GM23248 (cell line): ENCODE results near the gene FAM13B. TPM values are rescaled to one million over a fixed set of nuclear protein-coding genes. Genes with fewer than 3 reads are reported as not detected.
"Not testable (repeated sequence)": the region's sequence is repeated elsewhere in the genome, so short reads cannot be mapped to it uniquely, and the experiment has no call there.

Experiments
- DNase-seq: peaks from one replicate; pipeline ENCODE4 v3.0.0-alpha.2; 2015
- H2AFZ ChIP-seq: fragments of 200-600 bp; sonication (generic); 2 replicates; pipeline ENCODE4 v1.6.1; 2016; ENCODE audit warnings: antibody characterized with exemption
- H3F3A ChIP-seq: fragments of 200-600 bp; sonication (generic); 2 replicates; pipeline ENCODE4 v1.6.1; 2016; ENCODE audit warnings: mild to moderate bottlenecking, antibody characterized with exemption, mixed run types; ENCODE audit not compliant: insufficient read depth
- H3K27ac ChIP-seq: fragments of 200-600 bp; sonication (generic); 2 replicates; pipeline ENCODE4 v1.5.1; 2016; ENCODE audit warnings: mild to moderate bottlenecking
- H3K27me3 ChIP-seq: fragments of 200-600 bp; sonication (generic); replicated peaks from 2 replicates; pipeline ENCODE4 v1.6.1; 2016; ENCODE audit warnings: mild to moderate bottlenecking; ENCODE audit not compliant: insufficient read depth
- H3K36me3 ChIP-seq: fragments of 200-600 bp; sonication (generic); 2 replicates; pipeline ENCODE4 v1.6.1; 2016; ENCODE audit warnings: low read depth, mild to moderate bottlenecking
- H3K4me1 ChIP-seq: fragments of 200-600 bp; sonication (generic); 2 replicates; pipeline ENCODE4 v1.6.1; 2016; ENCODE audit warnings: mild to moderate bottlenecking; ENCODE audit not compliant: insufficient read depth
- H3K4me2 ChIP-seq: fragments of 200-600 bp; sonication (generic); one replicate; pipeline ENCODE4 v1.6.1; 2016; ENCODE audit warnings: mild to moderate bottlenecking; ENCODE audit not compliant: unreplicated experiment
- H3K4me3 ChIP-seq: fragments of 200-600 bp; sonication (generic); 2 replicates; pipeline ENCODE4 v1.5.1; 2016; ENCODE audit warnings: mild to moderate bottlenecking
- H3K79me2 ChIP-seq: fragments of 200-600 bp; sonication (generic); 2 replicates; pipeline ENCODE4 v1.6.1; 2016; ENCODE audit warnings: mild to moderate bottlenecking; ENCODE audit not compliant: insufficient read depth
- H3K9ac ChIP-seq: fragments of 200-600 bp; sonication (generic); 2 replicates; pipeline ENCODE4 v1.6.1; 2016; ENCODE audit warnings: mild to moderate bottlenecking
- H3K9me2 ChIP-seq: fragments of 200-600 bp; sonication (generic); 2 replicates; pipeline ENCODE4 v1.6.1; 2016; ENCODE audit warnings: mixed run types, mild to moderate bottlenecking, moderate library complexity; ENCODE audit not compliant: insufficient read depth
- H3K9me3 ChIP-seq: fragments of 200-600 bp; sonication (generic); one replicate; pipeline ENCODE4 v1.6.1; 2017; ENCODE audit warnings: low read depth
- H4K20me1 ChIP-seq: fragments of 200-600 bp; sonication (generic); 2 replicates; pipeline ENCODE4 v1.6.0; 2016; ENCODE audit not compliant: insufficient read depth
- EZH2 ChIP-seq: fragments of 200-600 bp; sonication (generic); IDR thresholded peaks from 2 replicates; pipeline ENCODE4 v1.6.1; 2018; ENCODE audit warnings: antibody characterized with exemption, mild to moderate bottlenecking; ENCODE audit not compliant: insufficient read depth, poor library complexity, severe bottlenecking
- EZH2phosphoT487 ChIP-seq: fragments of 200-600 bp; sonication (generic); IDR thresholded peaks from 2 replicates; pipeline ENCODE4 v1.6.1; 2018; ENCODE audit warnings: antibody characterized with exemption, moderate library complexity, mild to moderate bottlenecking, low read depth; ENCODE audit not compliant: insufficient read depth
- WGBS, 2 experiments: methylation state at CpG; one replicate each; pipeline ENCODE4 v1.1.6; 2015 to 2017; ENCODE audit warnings: low lambda C conversion rate in 2 of 2, low coverage in 1 of 2; ENCODE audit errors: missing lambda C conversion rate in 2 of 2; 5-methylcytosine and 5-hydroxymethylcytosine counted together
- in situ Hi-C: fragments of 300-500 bp; cut with MboI; formaldehyde crosslinking; loops from 2 replicates; pipeline ENCODE4 v1.15.0; 2020
- polyA plus RNA-seq: library from polyadenylated mRNA; unstranded; fragments of >200 nt; fragmentation: Nextera tagmentation; extraction: Ambion mirVana; gene quantifications from 2 replicates; pipeline ENCODE4 v1.2.1, GENCODE V29; 2016
- total RNA-seq: library from RNA; depleted of rRNA; stranded (reverse); fragments of >200 nt; shearing (Covaris generic); gene quantifications from 2 replicates; pipeline ENCODE4 v1.2.3, GENCODE V29; 2014; rRNA removed

The FAM13B gene
- total RNA-seq (19.0 and 26.2 TPM in 2 replicates), polyA plus RNA-seq (13.7 and 15.6 TPM in 2 replicates)

DNA sequence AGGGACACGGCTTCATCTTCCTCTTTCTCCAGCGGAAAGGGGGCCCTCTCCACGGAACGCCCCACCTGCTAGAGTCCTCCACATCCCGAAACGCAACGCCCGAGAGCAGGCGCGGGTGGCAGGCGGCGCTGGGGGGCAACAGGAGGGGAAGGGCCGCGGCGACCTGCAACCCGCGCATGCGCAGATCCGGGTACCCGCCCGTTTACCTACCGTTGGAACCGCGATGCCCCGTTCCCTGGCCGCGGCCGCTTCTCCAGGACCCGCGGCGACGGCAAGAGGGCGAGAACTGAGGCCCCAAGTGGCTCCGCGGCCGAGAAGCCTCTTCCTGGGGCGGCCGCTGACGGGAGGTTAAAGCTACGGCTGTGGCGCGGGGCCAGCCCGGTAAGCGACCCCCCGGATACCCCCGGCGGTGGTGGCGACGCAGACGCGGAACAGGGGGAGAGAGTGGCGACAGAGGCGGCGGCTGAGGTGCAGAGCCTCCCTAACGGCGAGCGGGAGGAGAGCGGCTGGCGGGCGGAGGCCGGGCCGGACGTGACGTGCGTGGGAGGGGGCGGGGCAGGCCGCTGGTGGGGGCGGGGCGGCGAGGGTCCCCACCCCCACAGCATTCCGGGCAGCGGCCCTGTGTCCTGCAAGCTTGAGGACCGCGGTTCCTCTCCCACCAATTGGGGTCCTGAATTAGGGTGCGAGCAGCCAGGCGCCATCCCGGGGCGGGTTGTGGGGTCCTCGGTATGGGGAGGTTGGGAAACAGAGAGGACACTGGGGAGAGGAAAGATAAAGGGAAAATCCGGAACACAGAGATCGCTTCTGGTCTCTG, at the start of gene FAM13B:
Gene FAM13B, minus strand, starts transcription at position 508 of the 814 bp plus-strand sequence. CDS start 13,968 bp downstream, outside the sequence.
- Histone ChIP-seq H3K4me1 (peaks cover 27% of the 10 kb centered on the region), H3K9me2 (no peaks in the 10 kb centered on the region), H2AFZ (peak within 1 kb of the TSS; percentile 83), H3K4me3 (peak within 1 kb of the TSS; percentile 95), H3K27me3 (no peaks in the 10 kb centered on the region), H3K4me2 (peak within 1 kb of the TSS; percentile 90), H3K79me2 (peaks cover 46% of the 10 kb centered on the region), H3K36me3 (no peaks in the 10 kb centered on the region), H3K9ac (peak within 1 kb of the TSS; percentile 94), H4K20me1 (peaks cover 15% of the 10 kb centered on the region; the same call in 1 of the 2 replicates), H3K9me3 (no peaks in the 10 kb centered on the region), H3F3A (peaks cover 21% of the 10 kb centered on the region), H3K27ac (peak within 1 kb of the TSS; percentile 95)
- in situ Hi-C loops: loop anchor here (25.0 kb wide), 1 partner anchor 395 kb away; no protein-coding TSS in a partner anchor
- WGBS, 2 experiments: 1 to 2% methylated on average over 46 to 75 of the region's 81 CpGs
- no peak for TF ChIP-seq EZH2phosphoT487
- DNase-seq: peak; percentile 84

DNA sequence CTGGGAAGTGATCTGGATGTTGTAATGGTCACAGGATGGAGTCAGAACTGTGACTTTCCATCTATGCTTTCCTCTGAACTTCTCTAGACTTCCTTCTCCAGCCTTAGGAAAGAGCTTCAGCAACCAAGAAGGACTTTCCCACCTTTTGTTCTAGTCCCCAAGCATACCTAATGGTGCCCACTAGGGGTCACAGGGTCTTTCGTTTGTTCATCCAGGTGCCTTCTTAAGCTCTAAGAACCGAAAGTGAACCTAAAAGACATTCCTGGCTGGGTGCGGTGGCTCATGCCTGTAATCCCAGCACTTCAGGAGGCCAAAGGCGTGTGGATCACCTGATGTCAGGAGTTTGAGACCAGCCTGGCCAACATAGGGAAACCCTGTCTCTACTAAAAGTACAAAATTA, 49.2 kb upstream of the FAM13B start:
- 58 to 68% methylated on average over 4 of the region's 4 CpGs for WGBS, 2 experiments
- no peak for DNase-seq
- no peaks in the 10 kb centered on the region for H3K4me1 ChIP-seq
- TF ChIP-seq EZH2phosphoT487 (no peak), EZH2 (no peak)
- H3K9me2 ChIP-seq: no peaks in the 10 kb centered on the region
- no peak overlapping the region for H3K9ac ChIP-seq
- no peaks in the 10 kb centered on the region for H3F3A ChIP-seq
- H3K27me3 ChIP-seq: no peaks in the 10 kb centered on the region
- H3K9me3 ChIP-seq: no peaks in the 10 kb centered on the region
- H4K20me1 ChIP-seq: no peaks in the 10 kb centered on the region
- in situ Hi-C loops: no loop called here
- H3K4me3 ChIP-seq: no peak overlapping the region
- no peak overlapping the region for H3K4me2 ChIP-seq
- H2AFZ ChIP-seq: no peak overlapping the region
- H3K79me2 ChIP-seq: no peaks in the 10 kb centered on the region
- no peak overlapping the region for H3K27ac ChIP-seq
- H3K36me3 ChIP-seq: no peaks in the 10 kb centered on the region

DNA sequence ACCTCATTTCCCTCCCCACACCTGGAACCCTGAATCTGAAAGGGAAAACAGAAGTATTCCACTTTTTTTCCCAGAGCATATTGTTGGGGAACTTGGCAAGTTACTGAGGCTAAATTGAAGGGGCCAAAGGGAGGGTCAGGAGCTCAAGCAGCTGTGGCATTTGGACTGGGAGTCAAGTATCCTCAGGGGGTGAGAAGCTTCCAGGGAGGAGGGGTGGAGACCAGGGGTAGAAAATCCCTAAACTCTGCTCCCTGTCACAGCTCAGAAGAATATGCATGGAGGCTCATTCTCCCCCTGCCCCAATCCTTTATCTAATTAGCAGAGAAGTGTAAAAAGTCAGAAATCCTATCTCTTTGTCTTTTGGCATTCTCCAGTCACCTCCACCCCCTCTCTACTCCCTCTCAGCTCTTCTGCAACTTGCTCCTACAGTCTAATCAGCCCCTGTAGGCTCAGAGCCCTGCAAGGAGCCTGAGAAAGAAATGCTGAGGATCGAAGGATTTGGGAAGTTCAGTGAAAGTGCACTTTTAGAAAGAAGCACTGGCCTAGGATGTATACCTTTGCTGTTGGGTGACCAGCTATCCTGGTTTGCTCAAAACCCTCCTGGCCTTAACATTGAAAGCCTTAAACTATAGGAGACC, 45.2 kb upstream of the FAM13B start:
- H3K4me2 ChIP-seq: no peak overlapping the region
- no peak overlapping the region for H2AFZ ChIP-seq
- TF ChIP-seq EZH2 (no peak), EZH2phosphoT487 (no peak)
- no peaks in the 10 kb centered on the region for H4K20me1 ChIP-seq
- H3K4me3 ChIP-seq: no peak overlapping the region
- H3K79me2 ChIP-seq: no peaks in the 10 kb centered on the region
- no peaks in the 10 kb centered on the region for H3K36me3 ChIP-seq
- H3K9me3 ChIP-seq: no peaks in the 10 kb centered on the region
- H3K9ac ChIP-seq: no peak overlapping the region
- no peak for DNase-seq
- H3K4me1 ChIP-seq: no peaks in the 10 kb centered on the region
- in situ Hi-C loops: no loop called here
- H3K27ac ChIP-seq: no peak overlapping the region
- 25 to 29% methylated on average over 1 of the region's 1 CpG for WGBS, 2 experiments
- no peaks in the 10 kb centered on the region for H3K27me3 ChIP-seq
- no peaks in the 10 kb centered on the region for H3K9me2 ChIP-seq
- no peaks in the 10 kb centered on the region for H3F3A ChIP-seq

DNA sequence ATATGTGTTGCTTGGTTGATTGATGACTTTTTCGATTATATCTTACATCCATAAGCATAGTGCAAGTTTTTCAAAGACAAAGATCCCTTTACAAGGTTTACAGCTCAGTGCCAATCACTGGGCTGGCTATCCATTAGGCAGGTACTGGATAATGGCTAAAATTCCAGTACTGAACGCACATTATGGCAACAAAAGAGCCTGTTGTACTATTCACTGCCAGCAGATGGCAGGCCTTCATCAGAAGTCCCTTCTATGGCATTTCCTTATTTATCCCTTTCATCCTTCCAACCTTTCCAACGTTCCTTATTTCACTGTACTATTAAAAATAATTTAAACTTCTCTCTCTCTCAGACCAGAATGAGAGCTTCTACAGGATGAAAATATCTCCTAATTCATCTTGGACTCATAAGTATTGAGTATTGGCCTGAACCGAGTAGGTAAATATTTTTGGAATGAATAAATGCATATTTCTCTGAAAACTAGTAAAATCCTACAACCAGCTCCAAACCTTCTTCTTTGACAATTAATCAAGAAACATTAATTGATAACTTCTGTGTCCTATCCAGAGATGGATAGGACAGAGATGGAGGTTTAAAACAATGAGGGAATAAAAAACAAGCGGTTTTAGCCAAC, 44.3 kb upstream of the FAM13B start:
- Histone ChIP-seq H3K4me3 (no peak overlapping the region), H3K9me3 (no peaks in the 10 kb centered on the region), H2AFZ (peak overlapping the region; percentile 50), H4K20me1 (no peaks in the 10 kb centered on the region), H3K9ac (no peak overlapping the region), H3K79me2 (no peaks in the 10 kb centered on the region), H3K27me3 (no peaks in the 10 kb centered on the region), H3K36me3 (no peaks in the 10 kb centered on the region), H3K9me2 (no peaks in the 10 kb centered on the region), H3K4me2 (no peak overlapping the region), H3F3A (no peaks in the 10 kb centered on the region), H3K27ac (no peak overlapping the region), H3K4me1 (no peaks in the 10 kb centered on the region)
- TF ChIP-seq EZH2phosphoT487 (no peak), EZH2 (no peak)
- in situ Hi-C loops: no loop called here
- 24 to 25% methylated on average over 5 of the region's 5 CpGs for WGBS, 2 experiments
- peak; percentile 75 for DNase-seq

DNA sequence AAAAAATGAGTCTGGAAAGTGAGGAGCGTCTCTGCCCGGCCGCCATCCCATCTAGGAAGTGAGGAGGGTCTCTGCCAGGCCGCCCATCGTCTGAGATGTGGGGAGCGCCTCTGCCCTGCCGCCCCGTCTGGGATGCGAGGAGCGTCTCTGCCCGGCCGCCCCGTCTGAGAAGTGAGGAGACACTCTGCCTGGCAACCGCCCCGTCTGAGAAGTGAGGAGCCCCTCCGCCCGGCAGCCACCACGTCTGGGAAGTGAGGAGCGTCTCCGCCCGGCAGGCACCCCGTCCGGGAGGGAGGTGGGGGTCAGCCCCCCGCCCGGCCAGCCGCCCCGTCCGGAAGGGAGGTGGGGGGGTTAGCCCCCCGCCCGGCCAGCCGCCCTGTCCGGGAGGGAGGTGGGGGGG, 37.1 kb upstream of the FAM13B start:
- WGBS, 2 experiments: 80 to 96% methylated on average over 4 to 31 of the region's 32 CpGs
- in situ Hi-C loops, H3K4me2 ChIP-seq: not testable (repeated sequence)

More for the DNA sequence above, 37.1 kb upstream of the FAM13B start:
- not testable (repeated sequence) for H3K36me3 ChIP-seq, H3K79me2 ChIP-seq, H2AFZ ChIP-seq, H4K20me1 ChIP-seq, H3K27me3 ChIP-seq, H3K27ac ChIP-seq, DNase-seq, H3K9ac ChIP-seq, H3K9me2 ChIP-seq, H3F3A ChIP-seq, H3K9me3 ChIP-seq, H3K4me1 ChIP-seq, H3K4me3 ChIP-seq
